B cell (primary cell): ENCODE measurements around the gene RMDN2. TPM values are rescaled to one million over a fixed set of nuclear protein-coding genes. Genes with fewer than 3 reads are reported as not detected.

Experiments
- ATAC-seq: fragments of 200-7000 bp; cut with Tn5 transposase; one replicate; pipeline ENCODE4 v1.10.0; 2021; ENCODE audit warnings: low read depth, mild to moderate bottlenecking, moderate number of reproducible peaks, moderate library complexity
- CTCF ChIA-PET: fragments of 350-600 bp; sonication (Branson Sonifier 250); formaldehyde crosslinking; loops from one replicate; lab custom pipeline; 2021; ENCODE audit warnings: antibody characterized with exemption, inconsistent platforms; lab: Charles Lee
- POLR2A ChIA-PET: fragments of 350-600 bp; sonication (Branson Sonifier 250); formaldehyde crosslinking; loops from one replicate; lab custom pipeline; 2021; ENCODE audit warnings: antibody characterized with exemption; lab: Charles Lee
- DNase-seq: peaks from one replicate; pipeline ENCODE4 v3.0.0; 2013
- H2AFZ ChIP-seq: 2 replicates; pipeline ENCODE4 v1.6.1; 2012; ENCODE audit warnings: mild to moderate bottlenecking, low read depth, low read length; ENCODE audit not compliant: insufficient read depth, poor library complexity, severe bottlenecking
- H3K27ac ChIP-seq, 2 donors: 1 replicate in 1 of 2; 2 replicates in 1 of 2; pipeline ENCODE4 v1.5.1; 2012 to 2013; ENCODE audit warnings: low read length in 2 of 2, mild to moderate bottlenecking in 2 of 2, moderate library complexity in 1 of 2
- H3K27me3 ChIP-seq, 4 experiments: fragments of 200-600 bp in 1 of 4; sonication (generic) in 1 of 4; replicated peaks in 1 of 4; 1 replicate in 2 of 4; 2 replicates in 2 of 4; pipeline versions ENCODE4 v1.6.1 to v1.7.0; 2013 to 2016; ENCODE audit warnings: low read length in 3 of 4, mild to moderate bottlenecking in 2 of 4, mixed read lengths in 1 of 4, moderate library complexity in 1 of 4; ENCODE audit not compliant: insufficient read depth in 4 of 4, control insufficient read depth in 3 of 4; ENCODE audit errors: control extremely low read depth in 1 of 4
- H3K36me3 ChIP-seq, 2 experiments: replicated peaks in 1 of 2; 1 replicate in 1 of 2; 2 replicates in 1 of 2; pipeline versions ENCODE4 v1.6.1 to v1.7.1; 2013; ENCODE audit warnings: low read length in 1 of 2; ENCODE audit not compliant: insufficient read depth in 2 of 2, control insufficient read depth in 1 of 2; ENCODE audit errors: control extremely low read depth in 1 of 2, extremely low read depth in 1 of 2
- H3K4me1 ChIP-seq, 2 donors: fragments of 200-600 bp in 1 of 2; sonication (generic) in 1 of 2; 1 replicate in 1 of 2; 2 replicates in 1 of 2; pipeline versions ENCODE4 v1.5.1 to v1.6.1; 2013 to 2017; ENCODE audit warnings: low read length in 2 of 2; ENCODE audit not compliant: control insufficient read depth in 2 of 2, insufficient read depth in 2 of 2
- H3K4me2 ChIP-seq: replicated peaks from 2 replicates; pipeline ENCODE3; 2012; ENCODE audit warnings: mild to moderate bottlenecking, low read depth, low read length; ENCODE audit not compliant: poor library complexity, severe bottlenecking
- H3K4me3 ChIP-seq, 5 experiments: fragments of 200-600 bp in 1 of 5; sonication (generic) in 1 of 5; 1 replicate in 3 of 5; 2 replicates in 2 of 5; pipeline versions ENCODE4 v1.5.1 to v1.7.0; 2011 to 2016; ENCODE audit warnings: low read length in 4 of 5, mild to moderate bottlenecking in 4 of 5, low read depth in 2 of 5, control low read depth in 1 of 5, moderate library complexity in 1 of 5; ENCODE audit not compliant: insufficient read depth in 1 of 5; ENCODE audit errors: control extremely low read depth in 1 of 5, extremely low read depth in 1 of 5
- H3K79me2 ChIP-seq: fragments of 200-600 bp; sonication (generic); one replicate; pipeline ENCODE4 v1.6.0; 2016; ENCODE audit warnings: low read length; ENCODE audit not compliant: control insufficient read depth, insufficient read depth
- H3K9ac ChIP-seq: fragments of 200-600 bp; sonication (generic); 2 replicates; pipeline ENCODE4 v1.6.1; 2017; ENCODE audit warnings: mild to moderate bottlenecking, low read length, moderate library complexity
- H3K9me3 ChIP-seq, 3 donors: one replicate each; pipeline versions ENCODE4 v1.6.1 to v1.7.1; 2013; ENCODE audit warnings: low read length in 2 of 3; ENCODE audit not compliant: control insufficient read depth in 2 of 3, insufficient read depth in 1 of 3; ENCODE audit errors: control extremely low read depth in 1 of 3
- H4K20me1 ChIP-seq: 2 replicates; pipeline ENCODE4 v1.6.0; 2012; ENCODE audit warnings: mild to moderate bottlenecking, low read length; ENCODE audit not compliant: insufficient read depth, control insufficient read depth, poor library complexity, severe bottlenecking
- H3K27ac Mint-ChIP-seq: one replicate; pipeline ENCODE4 v1.8.0; 2021; ENCODE audit warnings: mixed read lengths
- H3K27me3 Mint-ChIP-seq: one replicate; pipeline ENCODE4 v1.8.0; 2021; ENCODE audit warnings: mixed read lengths
- H3K4me1 Mint-ChIP-seq: one replicate; pipeline ENCODE4 v1.8.0; 2021; ENCODE audit warnings: mixed read lengths
- H3K4me3 Mint-ChIP-seq: one replicate; pipeline ENCODE4 v1.8.0; 2021; ENCODE audit warnings: mixed read lengths
- H3K9me3 Mint-ChIP-seq: one replicate; pipeline ENCODE4 v1.8.0; 2022; ENCODE audit warnings: mixed read lengths; ENCODE audit not compliant: insufficient read depth
- EZH2 ChIP-seq: IDR thresholded peaks from 2 replicates; pipeline ENCODE4 v1.6.1; 2012; ENCODE audit warnings: borderline replicate concordance, low read depth, mild to moderate bottlenecking, moderate library complexity, low read length; ENCODE audit not compliant: insufficient read depth, poor library complexity, severe bottlenecking
- WGBS: methylation state at CpG from one replicate; pipeline ENCODE4 v1.1.5; 2013; ENCODE audit warnings: missing lambda C conversion rate; ENCODE audit not compliant: insufficient coverage; 5-methylcytosine and 5-hydroxymethylcytosine counted together
- intact Hi-C: fragments of 100-400 bp; cut with micrococcal nuclease; formaldehyde crosslinking; loops from one replicate; pipeline ENCODE4 v1.10.0; 2022
- polyA plus RNA-seq: library from polyadenylated mRNA; depleted of rRNA; stranded (reverse); fragments of >200 nt; gene quantifications from 2 replicates; pipeline ENCODE4 v1.2.3, GENCODE V29; 2012
- total RNA-seq, 2 donors: library from RNA; stranded (reverse); fragments of 120-200 nt in 1 of 2; gene quantifications; 1 replicate in 1 of 2; 2 replicates in 1 of 2; pipeline versions ENCODE4 v1.2.3 to v1.2.4, GENCODE V29; 2013 to 2022
- TF ChIP-seq, protein P1 (sequence below): fragments of 200-600 bp; IDR thresholded peaks from one replicate; pipeline ENCODE4 v1.8.0; 2022; ENCODE audit warnings: antibody characterized with exemption, mild to moderate bottlenecking

Gene RMDN2
- total and polyA plus RNA-seq, 2 donors (not counting 1 experiment from before 2014, with no cell fraction given): 6.4 to 6.6 TPM

DNA sequence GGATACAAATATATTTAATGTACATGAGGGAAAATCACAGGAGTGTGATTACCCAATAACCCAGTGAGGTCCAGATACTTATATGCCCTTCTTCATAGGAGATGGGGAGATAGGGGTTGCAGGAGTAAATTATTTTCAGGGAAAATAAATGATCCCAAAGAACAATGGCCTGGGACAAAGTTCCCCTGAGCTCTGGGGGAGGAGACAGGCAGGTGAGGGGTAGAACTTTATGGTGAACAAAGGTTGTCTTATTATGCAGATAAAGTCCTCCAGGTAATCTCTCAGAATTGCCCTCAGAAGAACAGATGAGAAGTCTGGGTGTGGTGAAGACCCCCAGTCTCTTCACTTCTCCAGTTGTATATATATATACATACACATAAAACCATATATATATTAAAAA lies 22.1 kb upstream of the RMDN2 start:
- POLR2A ChIA-PET: no interaction called here

DNA sequence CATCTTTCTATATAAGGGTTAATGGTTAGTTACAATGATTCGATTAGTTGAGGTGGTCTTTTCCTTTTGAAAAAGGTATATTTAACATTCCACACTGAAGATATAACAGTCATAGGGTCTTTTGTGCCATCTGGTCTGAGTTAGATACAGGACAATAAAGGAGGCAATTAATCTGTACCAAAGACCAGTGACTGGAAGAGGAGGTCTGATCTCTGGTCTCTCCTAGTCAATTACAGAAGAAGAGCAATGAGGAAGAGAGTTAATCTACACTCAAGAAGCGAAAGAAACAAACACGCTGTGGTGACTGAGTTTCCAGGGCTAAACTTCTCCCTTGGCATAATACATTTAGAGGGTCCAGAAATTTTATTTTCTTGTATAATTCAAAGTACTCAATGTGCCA lies 20.7 kb upstream of the RMDN2 start:
- intact Hi-C loops: no loop called here
- H3K9ac ChIP-seq: no peak overlapping the region
- H3K4me1 Mint-ChIP-seq: no peaks in the 10 kb centered on the region
- H3K36me3 ChIP-seq: no peaks in the 10 kb centered on the region
- H3K9me3 ChIP-seq: peaks cover 0 to 9% (median 2%) of the 10 kb centered on the region in 3 donors
- H3K79me2 ChIP-seq: no peaks in the 10 kb centered on the region
- no peak overlapping the region for H3K27ac Mint-ChIP-seq
- H3K4me1 ChIP-seq: no peaks in the 10 kb centered on the region
- no peak for ATAC-seq
- H3K27me3 Mint-ChIP-seq: peaks cover 11% of the 10 kb centered on the region
- H3K27ac ChIP-seq: no peak overlapping the region
- TF ChIP-seq EZH2: no peak
- TF ChIP-seq, protein P1, sequence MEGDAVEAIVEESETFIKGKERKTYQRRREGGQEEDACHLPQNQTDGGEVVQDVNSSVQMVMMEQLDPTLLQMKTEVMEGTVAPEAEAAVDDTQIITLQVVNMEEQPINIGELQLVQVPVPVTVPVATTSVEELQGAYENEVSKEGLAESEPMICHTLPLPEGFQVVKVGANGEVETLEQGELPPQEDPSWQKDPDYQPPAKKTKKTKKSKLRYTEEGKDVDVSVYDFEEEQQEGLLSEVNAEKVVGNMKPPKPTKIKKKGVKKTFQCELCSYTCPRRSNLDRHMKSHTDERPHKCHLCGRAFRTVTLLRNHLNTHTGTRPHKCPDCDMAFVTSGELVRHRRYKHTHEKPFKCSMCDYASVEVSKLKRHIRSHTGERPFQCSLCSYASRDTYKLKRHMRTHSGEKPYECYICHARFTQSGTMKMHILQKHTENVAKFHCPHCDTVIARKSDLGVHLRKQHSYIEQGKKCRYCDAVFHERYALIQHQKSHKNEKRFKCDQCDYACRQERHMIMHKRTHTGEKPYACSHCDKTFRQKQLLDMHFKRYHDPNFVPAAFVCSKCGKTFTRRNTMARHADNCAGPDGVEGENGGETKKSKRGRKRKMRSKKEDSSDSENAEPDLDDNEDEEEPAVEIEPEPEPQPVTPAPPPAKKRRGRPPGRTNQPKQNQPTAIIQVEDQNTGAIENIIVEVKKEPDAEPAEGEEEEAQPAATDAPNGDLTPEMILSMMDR: no peak
- ChIA-PET CTCF (no interaction called here), POLR2A (no interaction called here)
- no peak overlapping the region for H3K4me3 Mint-ChIP-seq
- H3K4me3 ChIP-seq: no peak overlapping the region
- no CpG with 5 or more reads among the region's 3 CpGs for WGBS
- DNase-seq: no peak
- no peak overlapping the region for H3K4me2 ChIP-seq
- H3K9me3 Mint-ChIP-seq: no peaks in the 10 kb centered on the region
- H2AFZ ChIP-seq: no peak overlapping the region
- no peaks in the 10 kb centered on the region for H4K20me1 ChIP-seq
- H3K27me3 ChIP-seq: no peaks in the 10 kb centered on the region

More for the DNA sequence above, 22.1 kb upstream of the RMDN2 start:
- H3K36me3 ChIP-seq: no peaks in the 10 kb centered on the region
- intact Hi-C loops: no loop called here
- no peak overlapping the region for H3K4me3 Mint-ChIP-seq
- peaks cover 0 to 9% (median 2%) of the 10 kb centered on the region in 3 donors for H3K9me3 ChIP-seq
- no peaks in the 10 kb centered on the region for H3K79me2 ChIP-seq
- no peak overlapping the region for H3K27ac Mint-ChIP-seq
- no peak overlapping the region for H3K27ac ChIP-seq
- H3K9ac ChIP-seq: no peak overlapping the region
- CTCF ChIA-PET: no interaction called here
- no peaks in the 10 kb centered on the region for H3K9me3 Mint-ChIP-seq
- H3K27me3 ChIP-seq: no peaks in the 10 kb centered on the region
- no peaks in the 10 kb centered on the region for H4K20me1 ChIP-seq
- no peak for TF ChIP-seq EZH2
- no peaks in the 10 kb centered on the region for H3K4me1 Mint-ChIP-seq
- H3K4me3 ChIP-seq: no peak overlapping the region
- H3K4me1 ChIP-seq: no peaks in the 10 kb centered on the region
- H3K27me3 Mint-ChIP-seq: peaks cover 11% of the 10 kb centered on the region
- no peak for ATAC-seq
- no peak overlapping the region for H2AFZ ChIP-seq
- no peak overlapping the region for H3K4me2 ChIP-seq
- no peak for DNase-seq
